ENCODE results near the gene SCAND1. TPM values are rescaled to one million over a fixed set of nuclear protein-coding genes. Genes with fewer than 3 reads are reported as not detected.
"Not testable (repeated sequence)": the region's sequence is repeated elsewhere in the genome, so short reads cannot be mapped to it uniquely, and the experiment has no call there.

Gene SCAND1
- total RNA-seq, 1 experiment from 2014 or later = 56.6 TPM

GRCh38 chr20:35953387-35954199, 709 bp downstream of the SCAND1 start:
- H4K20me1 ChIP-seq (ENCODE audit: insufficient read depth) = peaks cover 10% of the 10 kb centered on the region; the same call in 1 of the 2 replicates
- H3K27ac ChIP-seq = peak overlapping the region; percentile 98
- peaks cover 30% of the 10 kb centered on the region for H3K79me2 ChIP-seq (ENCODE audit: low read depth)
- peak overlapping the region; percentile 78 for H2AFZ ChIP-seq
- no peak for DNase-seq
- H3K4me1 ChIP-seq (replicated peaks; ENCODE audit: insufficient read depth) = peaks cover 28% of the 10 kb centered on the region
- intact Hi-C loops (cut with micrococcal nuclease; ENCODE audit: unreplicated experiment) = loop anchor here (1.0 to 10.0 kb wide), 4 partner anchors 39 to 489 kb away; partner anchors contain the start of gene RBM39
- H3F3A ChIP-seq (ENCODE audit: insufficient read depth, low read depth) = peaks cover 45% of the 10 kb centered on the region
- BruUV-seq (replicated peaks) = TSS peak; percentile 65
- H3K9me3 ChIP-seq (ENCODE audit: insufficient read depth, low read depth) = no peaks in the 10 kb centered on the region
- no peaks in the 10 kb centered on the region for H3K36me3 ChIP-seq (ENCODE audit: low read depth)
- H3K4me3 ChIP-seq = peak overlapping the region; percentile 99
- ChIA-PET CTCF (interaction anchor here (0.5 to 2.4 kb wide), 12 partner anchors 19 to 806 kb away, joined by 3 to 15 read pairs (median 6); partner anchors contain the start of gene RBM39), POLR2A (ENCODE audit: unreplicated experiment) (interaction anchor here (0.6 to 1.9 kb wide), 11 partner anchors 25 to 632 kb away, joined by 3 to 46 read pairs (median 5); partner anchors contain the start of gene RBM39)
- TF ChIP-seq EZH2 (IDR thresholded peaks at IDR 0.05; ENCODE audit: low read depth) = no peak
- no peak for TF ChIP-seq CTCF (conservative IDR thresholded peaks at IDR 0.05)
- H3K4me2 ChIP-seq = peak overlapping the region; percentile 93
- no peaks in the 10 kb centered on the region for H3K27me3 ChIP-seq (ENCODE audit: insufficient read depth, low read depth)
- no peaks in the 10 kb centered on the region for H3K9me2 ChIP-seq (ENCODE audit: insufficient read depth)

GRCh38 chr20:35952480-35953386, 1.6 kb downstream of the SCAND1 start:
- Histone ChIP-seq H3F3A (ENCODE audit: insufficient read depth, low read depth) (peaks cover 45% of the 10 kb centered on the region), H3K27ac (peak overlapping the region; percentile 98), H3K27me3 (ENCODE audit: insufficient read depth, low read depth) (no peaks in the 10 kb centered on the region), H3K4me2 (peak overlapping the region; percentile 93), H2AFZ (peak overlapping the region; percentile 78), H4K20me1 (ENCODE audit: insufficient read depth) (peaks cover 10% of the 10 kb centered on the region; the same call in 1 of the 2 replicates), H3K4me3 (peak overlapping the region; percentile 99), H3K4me1 (replicated peaks; ENCODE audit: insufficient read depth) (peaks cover 28% of the 10 kb centered on the region), H3K9me3 (ENCODE audit: insufficient read depth, low read depth) (no peaks in the 10 kb centered on the region), H3K79me2 (ENCODE audit: low read depth) (peaks cover 30% of the 10 kb centered on the region), H3K36me3 (ENCODE audit: low read depth) (no peaks in the 10 kb centered on the region), H3K9me2 (ENCODE audit: insufficient read depth) (no peaks in the 10 kb centered on the region)
- ChIA-PET POLR2A (ENCODE audit: unreplicated experiment) (interaction anchor here (0.6 to 1.2 kb wide), 6 partner anchors 10 to 631 kb away, joined by 4 to 14 read pairs (median 6); partner anchors contain the start of gene RBM39), CTCF (interaction anchor here (0.6 to 1.0 kb wide), 3 partner anchors 40 to 805 kb away, joined by 3 to 4 read pairs (median 3); partner anchors contain the start of genes NFS1 and ROMO1)
- intact Hi-C loops (cut with micrococcal nuclease; ENCODE audit: unreplicated experiment) = loop anchor here (10.0 kb wide), 1 partner anchor 488 kb away; no protein-coding TSS in a partner anchor
- peak; percentile 16 to 58 for DNase-seq
- no TSS peak for BruUV-seq (replicated peaks)
- no peak for TF ChIP-seq EZH2 (IDR thresholded peaks at IDR 0.05; ENCODE audit: low read depth)
- TF ChIP-seq CTCF (conservative IDR thresholded peaks at IDR 0.05) = no peak

GRCh38 chr20:35952080-35952479, 2.2 kb downstream of the SCAND1 start:
- ChIA-PET POLR2A (ENCODE audit: unreplicated experiment) (interaction anchor here (0.7 to 1.2 kb wide), 2 partner anchors 210 to 445 kb away, joined by 5 to 8 read pairs; partner anchors contain the start of gene RBM39), CTCF (interaction anchor here (0.6 to 1.0 kb wide), 3 partner anchors 41 to 804 kb away, joined by 3 to 4 read pairs (median 3); partner anchors contain the start of genes NFS1 and ROMO1)
- not testable (repeated sequence) for H3K9me2 ChIP-seq (ENCODE audit: insufficient read depth); H2AFZ ChIP-seq; BruUV-seq (replicated peaks); H4K20me1 ChIP-seq (ENCODE audit: insufficient read depth); H3K9me3 ChIP-seq (ENCODE audit: insufficient read depth, low read depth); H3K27me3 ChIP-seq (ENCODE audit: insufficient read depth, low read depth); DNase-seq; H3K36me3 ChIP-seq (ENCODE audit: low read depth)
- H3K4me1 ChIP-seq (replicated peaks; ENCODE audit: insufficient read depth) = peaks cover 28% of the 10 kb centered on the region
- peak overlapping the region; percentile 93 for H3K4me2 ChIP-seq
- peaks cover 30% of the 10 kb centered on the region for H3K79me2 ChIP-seq (ENCODE audit: low read depth)
- H3F3A ChIP-seq (ENCODE audit: insufficient read depth, low read depth) = peaks cover 45% of the 10 kb centered on the region
- intact Hi-C loops (cut with micrococcal nuclease; ENCODE audit: unreplicated experiment) = loop anchor here (10.0 kb wide), 1 partner anchor 487 kb away; no protein-coding TSS in a partner anchor
- peak overlapping the region; percentile 98 for H3K27ac ChIP-seq
- peak overlapping the region; percentile 99; the same call in 1 of the 2 replicates for H3K4me3 ChIP-seq

Measured in PC-9 (cell line).